Esophagus (tissue), 2 donors: ENCODE results near the gene CAPNS2. TPM values are rescaled to one million over a fixed set of nuclear protein-coding genes. Genes with fewer than 3 reads are reported as not detected.
A peak's percentile ranks its signal among the peaks of the same experiment; 100 is the strongest.

Source experiments
- H3K27ac ChIP-seq, 2 donors: one replicate each; pipeline ENCODE4 v1.5.1; 2013; ENCODE audit warnings: low read depth in 2 of 2, mild to moderate bottlenecking in 2 of 2, inconsistent platforms in 1 of 2, low read length in 1 of 2, moderate library complexity in 1 of 2
- H3K27me3 ChIP-seq, 2 donors: one replicate each; pipeline ENCODE4 v1.6.1; 2013; ENCODE audit warnings: low read length in 2 of 2, control low read depth in 1 of 2, mild to moderate bottlenecking in 1 of 2; ENCODE audit not compliant: insufficient read depth in 2 of 2, control insufficient read depth in 1 of 2
- H3K36me3 ChIP-seq, 2 donors: one replicate each; pipeline ENCODE4 v1.6.1; 2013; ENCODE audit warnings: low read length in 1 of 2; ENCODE audit not compliant: control insufficient read depth in 2 of 2, insufficient read depth in 2 of 2
- H3K4me1 ChIP-seq, 2 donors: one replicate each; pipeline ENCODE4 v1.6.1; 2013; ENCODE audit warnings: low read length in 1 of 2; ENCODE audit not compliant: control insufficient read depth in 2 of 2, insufficient read depth in 2 of 2
- H3K4me3 ChIP-seq, 2 donors: one replicate each; pipeline ENCODE4 v1.5.1; 2013; ENCODE audit warnings: low read length in 2 of 2, mild to moderate bottlenecking in 2 of 2, low read depth in 1 of 2, moderate library complexity in 1 of 2
- H3K9me3 ChIP-seq, 2 donors: one replicate each; pipeline ENCODE4 v1.6.1; 2013; ENCODE audit warnings: mild to moderate bottlenecking in 2 of 2, low read depth in 1 of 2, low read length in 1 of 2, moderate library complexity in 1 of 2; ENCODE audit not compliant: control insufficient read depth in 2 of 2, insufficient read depth in 1 of 2
- WGBS, 2 donors: extraction: QIAGEN DNeasy Blood & Tissue Kit; methylation state at CpG; one replicate each; pipeline ENCODE4 v1.1.7; 2013; 5-methylcytosine and 5-hydroxymethylcytosine counted together
- polyA plus RNA-seq, 2 donors: library from polyadenylated mRNA; stranded (reverse); fragments of 200-250 nt; gene quantifications; one replicate each; pipeline ENCODE4 v1.2.3, GENCODE V29; 2013
- donor health status: healthy with polysubstance abuse.
- donor health status: Bipolar disorder and iron deficiency.

Gene CAPNS2
- polyA plus RNA-seq, 2 donors = 58.1 to 88.1 TPM

- H3K4me3 ChIP-seq = no peak overlapping the region
- 93 to 94% methylated on average over 1 of the region's 1 CpG for WGBS, 2 donors
- no peaks in the 10 kb centered on the region for H3K36me3 ChIP-seq
- no peak overlapping the region for H3K27ac ChIP-seq
- H3K27me3 ChIP-seq = no peaks in the 10 kb centered on the region
- no peaks in the 10 kb centered on the region for H3K4me1 ChIP-seq
- H3K9me3 ChIP-seq = no peaks in the 10 kb centered on the region
Measured at GRCh38 chr16:55540221-55540620, 26.3 kb upstream of the CAPNS2 start.

DNA sequence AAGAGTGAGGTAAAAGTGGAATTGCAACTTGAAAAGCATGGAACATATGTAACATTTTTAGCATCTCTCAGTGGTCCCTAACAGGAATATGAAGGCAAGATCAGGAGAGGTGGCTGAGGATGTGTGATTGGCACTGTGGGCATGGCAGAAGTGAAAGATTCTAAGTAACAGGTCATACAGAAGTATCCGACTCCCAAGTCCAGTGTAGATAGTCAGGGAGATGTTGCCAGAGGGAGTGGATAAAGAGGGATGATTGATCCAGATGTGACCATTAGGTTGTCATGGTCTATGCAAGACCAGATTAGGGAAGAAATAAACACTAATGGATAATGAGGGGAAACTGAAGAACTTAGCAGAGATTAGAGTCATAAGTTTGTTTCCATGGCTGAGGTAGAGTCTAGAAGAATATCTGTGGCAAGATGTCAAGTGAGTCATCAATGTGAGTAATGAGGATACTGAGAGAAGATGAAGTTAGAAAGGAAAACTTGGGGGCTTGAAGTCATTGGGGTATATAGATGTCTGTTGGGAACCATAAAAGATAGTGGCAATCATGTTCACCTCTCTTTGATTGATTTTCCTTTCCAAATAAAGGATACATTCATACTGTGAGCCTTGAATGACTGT lies 23.9 kb upstream of the CAPNS2 start:
- Histone ChIP-seq H3K27ac (no peak overlapping the region), H3K9me3 (no peaks in the 10 kb centered on the region), H3K36me3 (no peaks in the 10 kb centered on the region), H3K4me3 (no peak overlapping the region), H3K4me1 (no peaks in the 10 kb centered on the region), H3K27me3 (no peaks in the 10 kb centered on the region)
- WGBS, 2 donors = 85 to 96% methylated on average over 1 of the region's 1 CpG

- Histone ChIP-seq H3K27ac (no peak overlapping the region), H3K4me3 (no peak overlapping the region), H3K4me1 (no peaks in the 10 kb centered on the region), H3K9me3 (no peaks in the 10 kb centered on the region), H3K36me3 (no peaks in the 10 kb centered on the region), H3K27me3 (no peaks in the 10 kb centered on the region)
- 13 to 16% methylated on average over 2 of the region's 2 CpGs for WGBS, 2 donors
Measured at GRCh38 chr16:55543472-55543871, 23.0 kb upstream of the CAPNS2 start.

GRCh38 chr16:55552621-55553020 lies 13.9 kb upstream of the CAPNS2 start:
- H3K9me3 ChIP-seq = no peaks in the 10 kb centered on the region
- H3K36me3 ChIP-seq = no peaks in the 10 kb centered on the region
- H3K4me3 ChIP-seq = no peak overlapping the region
- peaks cover 0 to 2% of the 10 kb centered on the region in 2 donors for H3K4me1 ChIP-seq
- no peaks in the 10 kb centered on the region for H3K27me3 ChIP-seq
- H3K27ac ChIP-seq = no peak overlapping the region

- no peak overlapping the region for H3K4me3 ChIP-seq
- no peak overlapping the region for H3K27ac ChIP-seq
- 65 to 81% methylated on average over 2 of the region's 2 CpGs for whole genome bisulfite sequencing, 2 donors
- no peaks in the 10 kb centered on the region for H3K27me3 ChIP-seq
- no peaks in the 10 kb centered on the region for H3K9me3 ChIP-seq
- H3K4me1 ChIP-seq = peaks cover 0 to 2% of the 10 kb centered on the region in 2 donors
- H3K36me3 ChIP-seq = no peaks in the 10 kb centered on the region
Measured at GRCh38 chr16:55555436-55555835, 11.0 kb upstream of the CAPNS2 start.

DNA sequence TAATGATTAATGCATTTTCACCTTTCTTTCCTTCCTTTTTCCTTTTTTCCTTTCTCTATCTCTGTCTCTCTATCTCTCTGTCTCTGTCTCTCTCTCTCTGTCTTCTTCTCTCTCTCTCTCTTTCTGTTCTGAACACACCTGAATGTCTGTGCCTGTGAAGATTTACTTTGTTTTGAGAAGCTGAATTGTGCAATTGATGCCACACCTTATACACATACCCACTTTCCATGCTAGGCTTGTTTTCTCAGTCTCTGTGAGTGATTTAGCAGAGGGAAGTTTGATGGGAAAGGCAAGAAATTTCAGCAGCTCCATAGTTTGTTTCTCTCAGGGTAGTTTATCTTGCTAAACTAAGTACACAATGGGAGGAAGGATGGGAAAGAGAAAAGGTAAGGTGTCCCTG lies 9.3 kb upstream of the CAPNS2 start:
- peak overlapping the region; percentile 15 to 46 for H3K27ac ChIP-seq
- H3K4me1 ChIP-seq = peaks cover 0 to 2% of the 10 kb centered on the region in 2 donors

GRCh38 chr16:55559233-55559632 lies 7.3 kb upstream of the CAPNS2 start:
- no peaks in the 10 kb centered on the region for H3K36me3 ChIP-seq
- H3K4me1 ChIP-seq = peaks cover 0 to 2% of the 10 kb centered on the region in 2 donors
- H3K9me3 ChIP-seq = no peaks in the 10 kb centered on the region

More for the DNA sequence above, 9.3 kb upstream of the CAPNS2 start:
- H3K4me3 ChIP-seq = no peak overlapping the region
- H3K27me3 ChIP-seq = no peaks in the 10 kb centered on the region
- no peaks in the 10 kb centered on the region for H3K36me3 ChIP-seq
- no peaks in the 10 kb centered on the region for H3K9me3 ChIP-seq

DNA sequence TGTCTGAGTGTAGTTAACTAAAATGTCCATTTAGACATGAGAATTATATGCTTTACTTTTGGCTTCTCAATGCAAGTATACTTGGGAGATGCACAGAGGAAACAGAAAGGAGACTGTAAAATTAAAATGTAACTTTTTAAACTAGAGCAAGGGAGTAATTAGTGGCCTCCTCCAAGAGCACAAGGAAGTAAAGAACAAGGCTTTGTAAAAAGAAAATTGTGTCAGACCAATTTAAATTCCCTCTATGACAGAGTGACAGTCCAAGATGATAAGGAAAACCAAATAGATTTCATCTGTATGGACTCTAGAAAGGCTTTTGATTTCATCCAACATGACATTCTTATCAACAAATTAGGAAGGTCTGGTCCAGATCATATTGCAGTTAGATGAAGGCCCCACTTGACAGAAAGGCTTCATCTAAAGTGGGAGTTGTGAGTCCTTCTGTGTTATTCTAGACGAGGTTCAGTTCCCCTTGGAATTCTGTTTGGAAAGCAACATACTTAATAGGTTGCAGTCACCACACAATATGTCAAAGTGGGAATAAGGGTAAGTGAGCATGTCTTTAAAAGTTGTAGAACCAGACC lies 6.5 kb upstream of the CAPNS2 start:
- H3K4me3 ChIP-seq = no peak overlapping the region
- WGBS, 2 donors = 43 to 44% methylated on average over 1 of the region's 1 CpG
- H3K36me3 ChIP-seq = no peaks in the 10 kb centered on the region
- peaks cover 0 to 2% of the 10 kb centered on the region in 2 donors for H3K4me1 ChIP-seq
- no peaks in the 10 kb centered on the region for H3K27me3 ChIP-seq
- H3K9me3 ChIP-seq = no peaks in the 10 kb centered on the region
- peak overlapping the region in 1 of 2 donors; percentile 52 for H3K27ac ChIP-seq

More at GRCh38 chr16:55559233-55559632, 7.3 kb upstream of the CAPNS2 start:
- H3K27me3 ChIP-seq = no peaks in the 10 kb centered on the region
- H3K4me3 ChIP-seq = no peak overlapping the region
- H3K27ac ChIP-seq = peak overlapping the region; percentile 21 to 47

- Histone ChIP-seq H3K4me1 (peaks cover 0 to 2% of the 10 kb centered on the region in 2 donors), H3K9me3 (no peaks in the 10 kb centered on the region), H3K4me3 (no peak overlapping the region), H3K36me3 (no peaks in the 10 kb centered on the region), H3K27me3 (no peaks in the 10 kb centered on the region), H3K27ac (no peak overlapping the region)
- WGBS, 2 donors = 85 to 93% methylated on average over 2 of the region's 2 CpGs
Measured at GRCh38 chr16:55561319-55561848, 5.1 kb upstream of the CAPNS2 start.

DNA sequence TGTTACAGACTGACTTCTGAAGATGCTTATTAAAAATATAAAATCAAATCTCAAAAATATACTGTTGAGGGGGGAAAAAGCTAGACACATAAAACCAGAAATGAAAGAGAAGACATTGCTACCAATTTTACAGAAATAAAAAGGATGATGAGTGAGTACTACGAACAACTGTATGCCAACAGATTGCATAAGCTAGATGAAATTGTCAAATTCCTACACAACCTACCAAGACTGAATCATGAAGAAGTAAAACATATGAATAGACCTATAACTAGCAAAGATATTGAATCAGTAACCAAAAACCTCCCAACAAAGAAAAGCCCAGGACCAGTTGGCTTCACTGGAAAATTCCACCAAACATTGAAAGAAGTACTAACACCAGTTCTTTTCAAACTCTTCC lies 3.5 kb upstream of the CAPNS2 start:
- H3K27me3 ChIP-seq = no peaks in the 10 kb centered on the region
- H3K9me3 ChIP-seq = no peaks in the 10 kb centered on the region
- no peaks in the 10 kb centered on the region for H3K4me1 ChIP-seq
- 88 to 94% methylated on average over 1 of the region's 1 CpG for WGBS, 2 donors
- H3K36me3 ChIP-seq = no peaks in the 10 kb centered on the region
- no peak overlapping the region for H3K27ac ChIP-seq
- no peak overlapping the region for H3K4me3 ChIP-seq
